Adrenal gland (tissue), 12 donors: ENCODE data around the gene BRAF. TPM values are rescaled to one million over a fixed set of nuclear protein-coding genes. Genes with fewer than 3 reads are reported as not detected.

Source experiments
- DNase-seq, 7 donors: peaks; one replicate each; pipeline ENCODE4 v3.0.0-alpha.2; 2019 to 2020
- H3K27ac ChIP-seq, 5 donors: fragments of 200-600 bp; sonication (generic) in 4 of 5; 1 replicate in 3 of 5; 2 replicates in 2 of 5; pipeline versions ENCODE4 v1.5.1 to v1.8.0; 2016 to 2020; ENCODE audit warnings: mild to moderate bottlenecking in 1 of 5
- H3K27me3 ChIP-seq: fragments of 200-600 bp; 2 replicates; pipeline ENCODE4 v1.8.0; 2021
- H3K36me3 ChIP-seq, 2 donors: fragments of 200-600 bp; replicated peaks in 1 of 2; 1 replicate in 1 of 2; 2 replicates in 1 of 2; pipeline versions ENCODE4 v1.5.1 to v1.8.0; 2018 to 2022
- H3K4me1 ChIP-seq, 2 donors: fragments of 200-600 bp; replicated peaks in 1 of 2; 1 replicate in 1 of 2; 2 replicates in 1 of 2; pipeline versions ENCODE4 v1.5.1 to v1.8.0; 2018 to 2021
- H3K4me3 ChIP-seq, 4 donors: fragments of 200-600 bp; sonication (generic) in 3 of 4; one replicate each; pipeline ENCODE4 v1.5.1; 2016 to 2018
- H3K9me3 ChIP-seq, 3 donors: fragments of 200-600 bp; sonication (generic) in 1 of 3; replicated peaks in 1 of 3; 1 replicate in 2 of 3; 2 replicates in 1 of 3; pipeline versions ENCODE4 v1.5.1 to v1.8.0; 2016 to 2021
- CTCF ChIP-seq, 6 experiments: fragments of 450-650 bp in 4 of 6; fragments of 200-600 bp in 2 of 6; sonication (generic) in 1 of 6; IDR thresholded peaks; 1 replicate in 5 of 6; 2 replicates in 1 of 6; pipeline versions ENCODE4 v1.5.1 to v1.8.0; 2016 to 2021; ENCODE audit warnings: antibody characterized with exemption in 6 of 6, mild to moderate bottlenecking in 2 of 6, moderate library complexity in 1 of 6
- POLR2A ChIP-seq, 2 donors: fragments of 450-650 bp; IDR thresholded peaks; one replicate each; pipeline ENCODE4 v1.6.1; 2017; ENCODE audit warnings: antibody characterized with exemption in 2 of 2, mild to moderate bottlenecking in 2 of 2, moderate library complexity in 1 of 2
- WGBS, 4 donors: extraction: QIAGEN DNeasy Blood & Tissue Kit in 2 of 4; methylation state at CpG; one replicate each; pipeline versions ENCODE4 v1.1.5 to v1.1.7; 2013 to 2017; 5-methylcytosine and 5-hydroxymethylcytosine counted together
- intact Hi-C, 2 donors: fragments of 100-400 bp; cut with DNase I; formaldehyde crosslinking; loops; one replicate each; pipeline versions ENCODE4 v1.14.1 to v1.15.0; 2022 to 2023
- polyA plus RNA-seq, 3 donors: library from polyadenylated mRNA; stranded (reverse); fragments of 200-250 nt in 2 of 3; fragments of 350-450 nt in 1 of 3; fragmentation: Illumina TruSeq in 1 of 3; extraction: RNeasy Lipid Tissue Mini Kit (QIAGEN cat#74804) in 1 of 3; gene quantifications; one replicate each; pipeline ENCODE4 v1.2.3, GENCODE V29; 2013 to 2014
- total RNA-seq, 9 donors: library from RNA; depleted of rRNA in 4 of 9; stranded (reverse); fragments of >200 nt in 4 of 9; fragments of 120-200 nt in 1 of 9; fragmentation: NEBNext Ultra II Directional in 1 of 9; extraction: Animal tissue kit (Norgen Biotek cat#: 25700) in 1 of 9; gene quantifications; one replicate each; pipeline versions ENCODE4 v1.1.0 to v1.2.4, GENCODE V29; 2013 to 2023
- donor health status: healthy with polysubstance abuse.
- donor health status: Bipolar disorder and iron deficiency.
- donor health status: DM: yes; HTN: yes; CAD: no.
- donor health status: DM: no; HTN: no; CAD: no.
- donor health status: DM: no; HTN: no; CAD: no.
- donor health status: DM: yes; HTN: yes; CAD: no.

Gene BRAF
- total and polyA plus RNA-seq, 12 donors: 5.0 to 50.3 (median 25.5) TPM

GRCh38 chr7:140734729-140735128 lies 190.0 kb downstream of the BRAF start:
- no peaks in the 10 kb centered on the region for H3K27me3 ChIP-seq
- no peaks in the 10 kb centered on the region for H3K9me3 ChIP-seq
- intact Hi-C loops: no loop called here
- 97 to 100% (median 99%) methylated on average over 2 of the region's 2 CpGs for WGBS, 4 donors
- H3K4me3 ChIP-seq: no peak overlapping the region
- H3K36me3 ChIP-seq: peaks cover 0 to 12% of the 10 kb centered on the region in 2 donors
- no peak for DNase-seq
- H3K27ac ChIP-seq: no peak overlapping the region
- H3K4me1 ChIP-seq: no peaks in the 10 kb centered on the region
- no peak for TF ChIP-seq CTCF (IDR thresholded peaks at IDR 0.05)
- TF ChIP-seq POLR2A (IDR thresholded peaks at IDR 0.05): no peak

- Histone ChIP-seq H3K9me3 (no peaks in the 10 kb centered on the region), H3K27ac (no peak overlapping the region), H3K27me3 (no peaks in the 10 kb centered on the region), H3K36me3 (peaks cover 0 to 7% of the 10 kb centered on the region in 2 donors), H3K4me3 (no peak overlapping the region), H3K4me1 (no peaks in the 10 kb centered on the region)
- intact Hi-C loops: no loop called here
- 77 to 90% (median 81%) methylated on average over 2 of the region's 2 CpGs for WGBS, 4 donors
- TF ChIP-seq POLR2A (IDR thresholded peaks at IDR 0.05) (no peak), CTCF (IDR thresholded peaks at IDR 0.05) (no peak)
- DNase-seq: no peak
Observed at GRCh38 chr7:140734096-140734495, 190.6 kb downstream of the BRAF start.

GRCh38 chr7:140732416-140732815 lies 192.3 kb downstream of the BRAF start:
- Histone ChIP-seq H3K27ac (no peak overlapping the region), H3K4me3 (no peak overlapping the region), H3K27me3 (no peaks in the 10 kb centered on the region), H3K9me3 (no peaks in the 10 kb centered on the region), H3K36me3 (no peaks in the 10 kb centered on the region), H3K4me1 (no peaks in the 10 kb centered on the region)
- no peak for DNase-seq
- TF ChIP-seq CTCF (IDR thresholded peaks at IDR 0.05) (no peak), POLR2A (IDR thresholded peaks at IDR 0.05) (no peak)
- 91 to 97% (median 96%) methylated on average over 2 of the region's 2 CpGs for WGBS, 4 donors
- intact Hi-C loops: no loop called here

- Histone ChIP-seq H3K36me3 (no peaks in the 10 kb centered on the region), H3K9me3 (no peaks in the 10 kb centered on the region), H3K4me3 (no peak overlapping the region), H3K27me3 (no peaks in the 10 kb centered on the region), H3K27ac (no peak overlapping the region), H3K4me1 (no peaks in the 10 kb centered on the region)
- WGBS, 4 donors: 74 to 78% (median 75%) methylated on average over 2 of the region's 2 CpGs
- no peak for TF ChIP-seq POLR2A (IDR thresholded peaks at IDR 0.05)
- peak in 4 of 6 experiments; percentile 11 to 31 (median 16) for TF ChIP-seq CTCF (IDR thresholded peaks at IDR 0.05)
- no peak for DNase-seq
- intact Hi-C loops: no loop called here
Observed at GRCh38 chr7:140726281-140726680, 198.4 kb downstream of the BRAF start.
